Measurements from ENCODE around the gene CST9L.
"Not testable (repeated sequence)": the region's sequence is repeated elsewhere in the genome, so short reads cannot be mapped to it uniquely, and the experiment has no call there.

CST9L gene

GRCh38 chr20:23586735-23587525 lies 18.6 kb upstream of the CST9L start:
- no peak for FAIRE-seq
- DNase-seq (ENCODE audit: insufficient read length, low spot score): no peak

- no peak for FAIRE-seq
Measured at GRCh38 chr20:23585808-23586734, 17.8 kb upstream of the CST9L start.

GRCh38 chr20:23585449-23585807 lies 17.1 kb upstream of the CST9L start:
- no peak for FAIRE-seq
- no peak for DNase-seq (ENCODE audit: insufficient read length, low spot score)

More at GRCh38 chr20:23585808-23586734, 17.8 kb upstream of the CST9L start:
- DNase-seq (ENCODE audit: insufficient read length, low spot score): no peak

GRCh38 chr20:23584434-23585199 lies 16.3 kb upstream of the CST9L start:
- DNase-seq (ENCODE audit: insufficient read length, low spot score): no peak

GRCh38 chr20:23583526-23583925 lies 15.2 kb upstream of the CST9L start:
- FAIRE-seq (no peak), DNase-seq (ENCODE audit: insufficient read length, low spot score) (no peak)

More at GRCh38 chr20:23584434-23585199, 16.3 kb upstream of the CST9L start:
- FAIRE-seq: no peak

GRCh38 chr20:23582293-23582692 lies 14.0 kb upstream of the CST9L start:
- DNase-seq (ENCODE audit: insufficient read length, low spot score) (no peak), FAIRE-seq (no peak)

GRCh38 chr20:23581833-23582232 lies 13.5 kb upstream of the CST9L start:
- DNase-seq (ENCODE audit: insufficient read length, low spot score); FAIRE-seq: not testable (repeated sequence)

- no peak for DNase-seq (ENCODE audit: insufficient read length, low spot score)
- no peak for FAIRE-seq
Measured at GRCh38 chr20:23574977-23575376, 6.7 kb upstream of the CST9L start.

GRCh38 chr20:23570178-23570760 lies 2.0 kb upstream of the CST9L start:
- no peak for FAIRE-seq
- no peak for DNase-seq (ENCODE audit: insufficient read length, low spot score)

GRCh38 chr20:23569570-23569969 lies 1.3 kb upstream of the CST9L start:
- DNase-seq (ENCODE audit: insufficient read length, low spot score) (no peak), FAIRE-seq (no peak)

- DNase-seq (ENCODE audit: insufficient read length, low spot score) (no peak), FAIRE-seq (no peak)
Measured at GRCh38 chr20:23568971-23569330, 667 bp upstream of the CST9L start.

- DNase-seq (ENCODE audit: insufficient read length, low spot score) (no peak), FAIRE-seq (no peak)
Measured at GRCh38 chr20:23566199-23566932, 1.9 kb downstream of the CST9L start.

GRCh38 chr20:23565503-23566045 lies 2.7 kb downstream of the CST9L start:
- FAIRE-seq (no peak), DNase-seq (ENCODE audit: insufficient read length, low spot score) (no peak)

GRCh38 chr20:23564927-23565326 lies 3.4 kb downstream of the CST9L start:
- DNase-seq (ENCODE audit: insufficient read length, low spot score): no peak
- no peak for FAIRE-seq

GRCh38 chr20:23562721-23563342 lies 5.5 kb downstream of the CST9L start:
- FAIRE-seq (no peak), DNase-seq (ENCODE audit: insufficient read length, low spot score) (no peak)

GRCh38 chr20:23554401-23554800 lies 13.9 kb downstream of the CST9L start:
- no peak for FAIRE-seq

GRCh38 chr20:23551786-23552185 lies 16.5 kb downstream of the CST9L start:
- FAIRE-seq: no peak
- DNase-seq (ENCODE audit: insufficient read length, low spot score): no peak

More at GRCh38 chr20:23554401-23554800, 13.9 kb downstream of the CST9L start:
- DNase-seq (ENCODE audit: insufficient read length, low spot score): no peak

GRCh38 chr20:23551383-23551782 lies 16.9 kb downstream of the CST9L start:
- FAIRE-seq: no peak
- no peak for DNase-seq (ENCODE audit: insufficient read length, low spot score)

GRCh38 chr20:23550227-23550626 lies 18.1 kb downstream of the CST9L start:
- FAIRE-seq: no peak

More at GRCh38 chr20:23550227-23550626, 18.1 kb downstream of the CST9L start:
- DNase-seq (ENCODE audit: insufficient read length, low spot score): no peak

All from GM19239 (cell line).